A549 (cell line): ENCODE results near the gene HPD. TPM values are rescaled to one million over a fixed set of nuclear protein-coding genes. Genes with fewer than 3 reads are reported as not detected.

Experiments used
- ATAC-seq, 2 experiments: fragments of 200-7000 bp in 1 of 2; fragments of >200 bp in 1 of 2; cut with Nextera tagmentation in 1 of 2; cut with Tn5 transposase in 1 of 2; 3 replicates each; pipeline versions ENCODE4 v1.8.0 to v1.9.1; 2018 to 2020; ENCODE audit warnings: mild to moderate bottlenecking in 1 of 2, moderate library complexity in 1 of 2
- CTCF ChIA-PET: fragments of 300-600 bp; sonication (Branson Sonifier 250); formaldehyde crosslinking; extraction: SDS; loops from one replicate; lab custom pipeline; 2021; ENCODE audit warnings: antibody characterized with exemption, inconsistent platforms; lab: Yijun Ruan, JAX
- POLR2A ChIA-PET: fragments of 350-600 bp; formaldehyde crosslinking; extraction: SDS; loops from one replicate; lab custom pipeline; 2021; ENCODE audit warnings: antibody characterized with exemption, inconsistent platforms; lab: Yijun Ruan, JAX
- DNase-seq, 2 experiments: peaks; one replicate each; pipeline versions ENCODE4 v3.0.0 to v3.0.0-alpha.2; 2011 to 2016; ENCODE audit warnings: low read depth in 1 of 2, low spot score in 1 of 2
- FAIRE-seq: peaks from 2 replicates; lab custom pipeline; 2011; peaks lifted over from hg19 to GRCh38; lab: Jason Lieb, UNC
- H3K27ac ChIP-seq, 2 experiments: fragments of >200 bp; sonication (Bioruptor Twin); formaldehyde crosslinking; 3 replicates each; pipeline ENCODE4 v1.5.1; 2016 to 2017
- H3K4me1 ChIP-seq: fragments of >200 bp; sonication (Bioruptor Twin); formaldehyde crosslinking; 3 replicates; pipeline ENCODE4 v1.6.1; 2016
- H3K4me2 ChIP-seq: fragments of >200 bp; sonication (Bioruptor Twin); formaldehyde crosslinking; 3 replicates; pipeline ENCODE4 v1.6.1; 2016
- H3K4me3 ChIP-seq: fragments of >200 bp; sonication (Bioruptor Twin); formaldehyde crosslinking; 3 replicates; pipeline ENCODE4 v1.5.1; 2016
- H3K9me3 ChIP-seq: fragments of >200 bp; sonication (Bioruptor Twin); formaldehyde crosslinking; 3 replicates; pipeline ENCODE4 v1.6.1; 2016
- BHLHE40 ChIP-seq: IDR thresholded peaks from 2 replicates; pipeline ENCODE4 v1.6.1; 2012; ENCODE audit warnings: low read depth, low read length, inconsistent platforms
- CEBPB ChIP-seq, 2 experiments: fragments of >200 bp in 1 of 2; sonication (Bioruptor Twin) in 1 of 2; formaldehyde crosslinking in 1 of 2; IDR thresholded peaks; 2 replicates each; pipeline ENCODE4 v1.6.1; 2012 to 2016
- CTCF ChIP-seq: fragments of >200 bp; sonication (Bioruptor Twin); formaldehyde crosslinking; IDR thresholded peaks from 3 replicates; pipeline ENCODE4 v1.5.1; 2016
- FOSB ChIP-seq: fragments of 250-450 bp; sonication (Bioruptor Pico); IDR thresholded peaks from 2 replicates; pipeline ENCODE4 v1.5.0; 2020; ENCODE audit warnings: mild to moderate bottlenecking, moderate library complexity
- FOSL2 ChIP-seq, 2 experiments: fragments of 450-650 bp in 1 of 2; fragments of >200 bp in 1 of 2; sonication (Bioruptor Twin) in 1 of 2; formaldehyde crosslinking; IDR thresholded peaks; 2 replicates each; pipeline versions ENCODE4 v1.5.0 to v1.6.1; 2016 to 2020; ENCODE audit warnings: mild to moderate bottlenecking in 1 of 2, moderate library complexity in 1 of 2
- GATA3 ChIP-seq: IDR thresholded peaks from 2 replicates; pipeline ENCODE4 v1.6.1; 2012; ENCODE audit warnings: borderline replicate concordance
- HES2 ChIP-seq: fragments of >200 bp; sonication (Bioruptor Twin); formaldehyde crosslinking; IDR thresholded peaks from 2 replicates; pipeline ENCODE4 v1.6.1; 2016
- HOXB5 ChIP-seq: fragments of 250-450 bp; sonication (Bioruptor Pico); IDR thresholded peaks from 2 replicates; pipeline ENCODE4 v1.5.0; 2020; ENCODE audit warnings: mild to moderate bottlenecking, moderate library complexity
- MAZ ChIP-seq: fragments of 150-350 bp; IDR thresholded peaks from 2 replicates; pipeline ENCODE4 v1.6.1; 2014; ENCODE audit warnings: antibody characterized with exemption, low read depth, low read length, borderline replicate concordance
- NFE2L2 ChIP-seq: fragments of 150-350 bp; conservative IDR thresholded peaks from 2 replicates; pipeline ENCODE4 v1.6.1; 2014; ENCODE audit warnings: low read length
- NR3C1 ChIP-seq: fragments of >200 bp; sonication (Bioruptor Twin); formaldehyde crosslinking; IDR thresholded peaks from 3 replicates; pipeline ENCODE4 v1.6.1; 2017
- PHF8 ChIP-seq: fragments of 200-600 bp; sonication (generic); IDR thresholded peaks from 2 replicates; pipeline ENCODE4 v1.6.1; 2016; ENCODE audit warnings: low read depth, mild to moderate bottlenecking, antibody characterized with exemption, moderate library complexity, borderline replicate concordance
- POLR2A ChIP-seq: IDR thresholded peaks from 2 replicates; pipeline ENCODE4 v1.6.1; 2012; ENCODE audit warnings: mild to moderate bottlenecking, low read length
- RCOR1 ChIP-seq: fragments of 150-350 bp; IDR thresholded peaks from 2 replicates; pipeline ENCODE4 v1.6.1; 2014; ENCODE audit warnings: antibody characterized with exemption, low read length, low read depth
- RFX5 ChIP-seq: fragments of 450-650 bp; IDR thresholded peaks from 2 replicates; pipeline ENCODE4 v1.7.1; 2014; ENCODE audit warnings: antibody characterized with exemption, mild to moderate bottlenecking, moderate library complexity
- TFCP2L1 ChIP-seq: fragments of 250-450 bp; sonication (Bioruptor Pico); IDR thresholded peaks from 2 replicates; pipeline ENCODE4 v1.5.0; 2021; ENCODE audit warnings: mild to moderate bottlenecking
- TP53 ChIP-seq: fragments of 250-450 bp; sonication (Bioruptor Pico); IDR thresholded peaks from 2 replicates; pipeline ENCODE4 v1.5.0; 2021; ENCODE audit warnings: mild to moderate bottlenecking, moderate library complexity
- USF2 ChIP-seq: fragments of 450-650 bp; IDR thresholded peaks from 2 replicates; pipeline ENCODE4 v1.6.1; 2014; ENCODE audit warnings: antibody characterized with exemption
- WGBS: methylation state at CpG from one replicate; pipeline ENCODE4 v1.1.6; 2017; ENCODE audit errors: missing lambda C conversion rate; 5-methylcytosine and 5-hydroxymethylcytosine counted together
- polyA plus RNA-seq, 4 experiments: library from polyadenylated mRNA; depleted of rRNA in 3 of 4; stranded (reverse); fragments of >200 nt; fragmentation: RNase III in 1 of 4; extraction: RNeasy Plus Mini Kit Qiagen cat#74134 plus additional on column Dnase treatment in 1 of 4; gene quantifications; 2 replicates in 3 of 4; 3 replicates in 1 of 4; pipeline ENCODE4 v1.2.3, GENCODE V29; 2011 to 2017

The HPD gene
- polyA plus RNA-seq, 2 of the 4 experiments (the other 2 are of a cell fraction), result 1.7 to 1.8 TPM

- ChIA-PET POLR2A (no interaction called here), CTCF (interaction anchor here (1.3 to 72.2 kb wide), 2 partner anchors 31 to 74 kb away, joined by 3 to 2657 read pairs; partner anchors contain the start of genes RHOF and SETD1B)
- Histone ChIP-seq H3K4me3 (no peak overlapping the region), H3K9me3 (no peaks in the 10 kb centered on the region), H3K4me1 (peaks cover 19% of the 10 kb centered on the region), H3K27ac (no peak overlapping the region), H3K4me2 (no peak overlapping the region)
- FAIRE-seq (no peak), DNase-seq (no peak), ATAC-seq (no peak)
- TF ChIP-seq PHF8, result no peak
- TF ChIP-seq TP53 (CRISPR knock-in tag), result no peak
- TF ChIP-seq CTCF, result no peak
- no peak for TF ChIP-seq NR3C1
- TF ChIP-seq MAZ, result no peak
- 94% methylated on average over 41 of the region's 47 CpGs for WGBS
Measured at GRCh38 chr12:121816925-121817647, 41.6 kb downstream of the HPD start.

- TF ChIP-seq BHLHE40 (no peak), CEBPB (IDR thresholded peaks at IDR 0.05) (0 out of 4 replicates have a peak, but pooled peaks of 1 of the 2 experiments have one; percentile 14)
- CTCF ChIA-PET, result interaction anchor here (0.6 to 72.2 kb wide), 4 partner anchors 30 to 317 kb away, joined by 3 to 2657 read pairs (median 6); partner anchors contain the start of genes PSMD9, RHOF and SETD1B
- DNase-seq (no peak), FAIRE-seq (no peak), ATAC-seq (no peak)
- POLR2A ChIA-PET, result interaction anchor here (0.6 to 0.8 kb wide), 2 partner anchors 25 to 73 kb away, joined by 3 to 7 read pairs; partner anchors contain the start of gene PSMD9
- Histone ChIP-seq H3K27ac (no peak overlapping the region), H3K4me1 (peaks cover 31% of the 10 kb centered on the region), H3K4me2 (no peak overlapping the region), H3K4me3 (no peak overlapping the region), H3K9me3 (no peaks in the 10 kb centered on the region)
- 91% methylated on average over 8 of the region's 8 CpGs for WGBS
Measured at GRCh38 chr12:121815263-121815662, 43.4 kb downstream of the HPD start.

- ATAC-seq, result no peak
- 97% methylated on average over 28 of the region's 31 CpGs for WGBS
- Histone ChIP-seq H3K4me2 (no peak overlapping the region), H3K4me3 (no peak overlapping the region), H3K27ac (no peak overlapping the region; a peak in 1 of 6 replicates), H3K4me1 (peaks cover 31% of the 10 kb centered on the region), H3K9me3 (no peaks in the 10 kb centered on the region)
- no peak for TF ChIP-seq TFCP2L1 (CRISPR knock-in tag)
- TF ChIP-seq FOSL2 (IDR thresholded peaks at IDR 0.05), result no peak
- no peak for TF ChIP-seq FOSL2 (CRISPR knock-in tag; IDR thresholded peaks at IDR 0.05)
- no peak for TF ChIP-seq USF2
- no peak for TF ChIP-seq FOSB (CRISPR knock-in tag)
- no peak for TF ChIP-seq POLR2A
- no peak for TF ChIP-seq GATA3
- TF ChIP-seq HES2, result no peak
- TF ChIP-seq HOXB5 (CRISPR knock-in tag), result no peak
- no peak for TF ChIP-seq NR3C1
- no peak for TF ChIP-seq RCOR1
- no peak for TF ChIP-seq TP53 (CRISPR knock-in tag)
- TF ChIP-seq RFX5, result no peak
- no peak for TF ChIP-seq NFE2L2
- CTCF ChIA-PET, result interaction anchor here (1.3 to 72.2 kb wide), 2 partner anchors 29 to 74 kb away, joined by 8 to 2657 read pairs; partner anchors contain the start of genes PSMD9, RHOF and SETD1B
- no peak for DNase-seq
- no peak for FAIRE-seq
- POLR2A ChIA-PET, result interaction anchor here (0.6 kb wide), 1 partner anchor 25 kb away, joined by 3 read pairs; no protein-coding TSS in a partner anchor
Measured at GRCh38 chr12:121814429-121815119, 44.1 kb downstream of the HPD start.
